PC-3 (cell line): ENCODE data around the gene PDHX. TPM values are rescaled to one million over a fixed set of nuclear protein-coding genes. Genes with fewer than 3 reads are reported as not detected.
"Not testable (repeated sequence)": the region's sequence is repeated elsewhere in the genome, so short reads cannot be mapped to it uniquely, and the experiment has no call there.

Experiments
- ATAC-seq: fragments of 200-7000 bp; cut with Tn5 transposase; 2 replicates; pipeline ENCODE4 v1.9.1; 2020; ENCODE audit warnings: mild to moderate bottlenecking, moderate library complexity
- BruUV-seq: library from RNA; stranded (reverse); fragments of 400-500 nt; replicated peaks from 2 replicates; lab custom pipeline; 2021; lab: Mats Ljungman, UMichigan
- CTCF ChIA-PET: fragments of 300-600 bp; sonication (Branson Sonifier 250); formaldehyde crosslinking; loops from one replicate; lab custom pipeline; 2022; ENCODE audit warnings: antibody characterized with exemption; lab: Charles Lee
- POLR2A ChIA-PET: fragments of 300-600 bp; sonication (Branson Sonifier 250); formaldehyde crosslinking; loops from one replicate; lab custom pipeline; 2022; ENCODE audit warnings: antibody characterized with exemption; ENCODE audit not compliant: unreplicated experiment; lab: Charles Lee
- DNase-seq: peaks from one replicate; pipeline ENCODE4 v3.0.0-alpha.2; 2015
- H2AFZ ChIP-seq: fragments of 300-600 bp; sonication (generic); 2 replicates; pipeline ENCODE4 v1.6.0; 2016; ENCODE audit warnings: antibody characterized with exemption, low read length
- H3F3A ChIP-seq: fragments of 300-600 bp; sonication (generic); one replicate; pipeline ENCODE4 v1.6.0; 2017; ENCODE audit warnings: antibody characterized with exemption, low read length, control low read depth, mild to moderate bottlenecking; ENCODE audit not compliant: unreplicated experiment
- H3K27ac ChIP-seq: fragments of 300-600 bp; sonication (generic); 2 replicates; pipeline ENCODE4 v1.5.1; 2016; ENCODE audit warnings: mild to moderate bottlenecking, low read length
- H3K27me3 ChIP-seq: fragments of 300-600 bp; sonication (generic); 2 replicates; pipeline ENCODE4 v1.6.1; 2016; ENCODE audit warnings: low read length, mixed read lengths
- H3K36me3 ChIP-seq: fragments of 300-600 bp; sonication (generic); 2 replicates; pipeline ENCODE4 v1.6.1; 2016; ENCODE audit warnings: low read depth, mixed run types, low read length, mixed read lengths
- H3K4me1 ChIP-seq: fragments of 300-600 bp; sonication (generic); 2 replicates; pipeline ENCODE4 v1.5.1; 2016; ENCODE audit warnings: low read length; ENCODE audit not compliant: insufficient read depth
- H3K4me2 ChIP-seq: fragments of 300-600 bp; sonication (generic); 2 replicates; pipeline ENCODE4 v1.6.0; 2016; ENCODE audit warnings: low read length
- H3K4me3 ChIP-seq: fragments of 300-600 bp; sonication (generic); 2 replicates; pipeline ENCODE4 v1.5.1; 2016; ENCODE audit warnings: mild to moderate bottlenecking, low read length, mixed read lengths
- H3K79me2 ChIP-seq: fragments of 300-600 bp; sonication (generic); 2 replicates; pipeline ENCODE4 v1.6.1; 2017; ENCODE audit warnings: low read length, mixed read lengths
- H3K9ac ChIP-seq: fragments of 300-600 bp; sonication (generic); 2 replicates; pipeline ENCODE4 v1.6.0; 2016; ENCODE audit warnings: mild to moderate bottlenecking, low read length
- H3K9me2 ChIP-seq: fragments of 300-600 bp; sonication (generic); replicated peaks from 2 replicates; pipeline ENCODE4 v1.6.1; 2016; ENCODE audit warnings: mixed run types, low read length, mixed read lengths
- H3K9me3 ChIP-seq: fragments of 300-600 bp; sonication (generic); 2 replicates; pipeline ENCODE4 v1.6.1; 2016; ENCODE audit warnings: low read length, mixed read lengths
- H4K20me1 ChIP-seq: fragments of 300-600 bp; sonication (generic); 2 replicates; pipeline ENCODE4 v1.6.1; 2016; ENCODE audit warnings: low read length, mixed read lengths
- EZH2 ChIP-seq: fragments of 300-600 bp; sonication (generic); IDR thresholded peaks from one replicate; pipeline ENCODE4 v1.6.1; 2017; ENCODE audit warnings: antibody characterized with exemption, mild to moderate bottlenecking, low read length; ENCODE audit not compliant: unreplicated experiment
- EZH2phosphoT487 ChIP-seq: fragments of 300-600 bp; sonication (generic); IDR thresholded peaks from 2 replicates; pipeline ENCODE4 v1.6.1; 2018; ENCODE audit warnings: mild to moderate bottlenecking, antibody characterized with exemption, low read length, borderline replicate concordance
- intact Hi-C: fragments of 100-400 bp; cut with micrococcal nuclease; formaldehyde crosslinking; loops from 2 replicates; pipeline ENCODE4 v1.9.0; 2023
- total RNA-seq: library from RNA; depleted of rRNA; stranded (reverse); fragments of >200 nt; gene quantifications from 2 replicates; pipeline ENCODE4 v1.2.3, GENCODE V29; 2014
- TF ChIP-seq, protein P1 (sequence below): fragments of 300-600 bp; sonication (generic); conservative IDR thresholded peaks from 2 replicates; pipeline ENCODE4 v1.5.1; 2017; ENCODE audit warnings: antibody characterized with exemption, low read depth, mild to moderate bottlenecking, low read length

PDHX gene
- total RNA-seq, 1 experiment from 2014 or later: 20.3 TPM

DNA sequence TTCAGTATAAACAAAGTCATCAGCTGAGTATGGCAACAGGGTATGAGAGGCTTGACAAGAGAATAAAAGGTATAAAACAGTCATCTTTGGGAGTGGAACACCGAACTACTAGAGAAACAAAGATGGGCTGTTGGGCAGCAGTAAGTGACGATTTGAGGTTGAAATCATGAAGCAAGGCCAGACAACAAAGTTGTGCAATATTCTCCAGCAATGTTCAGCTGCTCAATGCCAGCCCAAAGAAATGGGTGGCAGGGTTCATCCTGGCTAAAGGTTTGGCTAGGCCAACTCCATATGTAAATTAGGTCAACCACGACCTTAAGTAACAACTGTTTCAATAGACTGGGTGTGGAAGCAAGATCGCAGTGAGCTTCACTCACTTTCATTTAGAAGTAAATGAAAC, 6.5 kb upstream of the PDHX start:
- no peak overlapping the region for H3K4me2 ChIP-seq
- POLR2A ChIA-PET: no interaction called here
- no peaks in the 10 kb centered on the region for H3K9me2 ChIP-seq

DNA sequence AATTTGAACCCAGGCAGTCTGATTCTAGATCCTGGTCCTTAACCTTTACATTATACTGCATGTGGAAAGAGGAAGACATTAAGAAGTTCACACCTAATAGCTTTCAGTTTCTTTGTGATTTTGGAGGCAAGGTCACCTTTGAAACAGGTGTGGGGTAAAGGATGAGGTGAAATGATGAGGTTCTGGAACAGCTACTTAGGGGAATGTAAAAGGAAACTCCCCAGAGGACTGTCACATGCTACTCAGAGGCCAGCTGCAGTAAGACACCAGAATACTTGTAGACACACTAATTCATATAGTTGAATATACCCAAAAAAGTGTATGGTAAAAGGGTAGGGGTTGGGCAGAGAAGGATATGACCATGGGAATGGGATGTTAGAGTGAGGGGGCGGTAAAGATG, 5.6 kb upstream of the PDHX start:
- Histone ChIP-seq H3K36me3 (0 out of 2 replicates have a peak, but pooled peaks cover 3% of the 10 kb centered on the region), H3K9ac (no peak overlapping the region), H4K20me1 (no peaks in the 10 kb centered on the region), H3K79me2 (peaks cover 50% of the 10 kb centered on the region), H3K4me2 (no peak overlapping the region), H3K27ac (no peak overlapping the region), H3K9me3 (no peaks in the 10 kb centered on the region), H3K4me3 (no peak overlapping the region), H3F3A (no peaks in the 10 kb centered on the region), H2AFZ (no peak overlapping the region), H3K27me3 (no peaks in the 10 kb centered on the region), H3K4me1 (peaks cover 10% of the 10 kb centered on the region), H3K9me2 (no peaks in the 10 kb centered on the region)
- BruUV-seq: no TSS peak
- ATAC-seq: no peak
- ChIA-PET POLR2A (no interaction called here), CTCF (interaction anchor here (0.6 kb wide), 1 partner anchor 258 kb away, joined by 3 read pairs; no protein-coding TSS in a partner anchor)
- intact Hi-C loops: no loop called here
- TF ChIP-seq, protein P1, sequence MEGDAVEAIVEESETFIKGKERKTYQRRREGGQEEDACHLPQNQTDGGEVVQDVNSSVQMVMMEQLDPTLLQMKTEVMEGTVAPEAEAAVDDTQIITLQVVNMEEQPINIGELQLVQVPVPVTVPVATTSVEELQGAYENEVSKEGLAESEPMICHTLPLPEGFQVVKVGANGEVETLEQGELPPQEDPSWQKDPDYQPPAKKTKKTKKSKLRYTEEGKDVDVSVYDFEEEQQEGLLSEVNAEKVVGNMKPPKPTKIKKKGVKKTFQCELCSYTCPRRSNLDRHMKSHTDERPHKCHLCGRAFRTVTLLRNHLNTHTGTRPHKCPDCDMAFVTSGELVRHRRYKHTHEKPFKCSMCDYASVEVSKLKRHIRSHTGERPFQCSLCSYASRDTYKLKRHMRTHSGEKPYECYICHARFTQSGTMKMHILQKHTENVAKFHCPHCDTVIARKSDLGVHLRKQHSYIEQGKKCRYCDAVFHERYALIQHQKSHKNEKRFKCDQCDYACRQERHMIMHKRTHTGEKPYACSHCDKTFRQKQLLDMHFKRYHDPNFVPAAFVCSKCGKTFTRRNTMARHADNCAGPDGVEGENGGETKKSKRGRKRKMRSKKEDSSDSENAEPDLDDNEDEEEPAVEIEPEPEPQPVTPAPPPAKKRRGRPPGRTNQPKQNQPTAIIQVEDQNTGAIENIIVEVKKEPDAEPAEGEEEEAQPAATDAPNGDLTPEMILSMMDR: no peak
- TF ChIP-seq EZH2phosphoT487 (no peak), EZH2 (no peak)
- no peak for DNase-seq

More for the DNA sequence above, 6.5 kb upstream of the PDHX start:
- no TSS peak for BruUV-seq
- Histone ChIP-seq H3K9ac (no peak overlapping the region), H2AFZ (no peak overlapping the region), H3K9me3 (no peaks in the 10 kb centered on the region), H3K36me3 (0 out of 2 replicates have a peak, but pooled peaks cover 3% of the 10 kb centered on the region), H3F3A (no peaks in the 10 kb centered on the region), H3K27ac (no peak overlapping the region), H3K79me2 (peaks cover 47% of the 10 kb centered on the region), H4K20me1 (no peaks in the 10 kb centered on the region), H3K4me3 (no peak overlapping the region), H3K4me1 (peaks cover 7% of the 10 kb centered on the region), H3K27me3 (no peaks in the 10 kb centered on the region)
- TF ChIP-seq EZH2phosphoT487 (no peak), EZH2 (no peak)
- intact Hi-C loops: no loop called here
- CTCF ChIA-PET: no interaction called here
- DNase-seq: no peak
- no peak for ATAC-seq

DNA sequence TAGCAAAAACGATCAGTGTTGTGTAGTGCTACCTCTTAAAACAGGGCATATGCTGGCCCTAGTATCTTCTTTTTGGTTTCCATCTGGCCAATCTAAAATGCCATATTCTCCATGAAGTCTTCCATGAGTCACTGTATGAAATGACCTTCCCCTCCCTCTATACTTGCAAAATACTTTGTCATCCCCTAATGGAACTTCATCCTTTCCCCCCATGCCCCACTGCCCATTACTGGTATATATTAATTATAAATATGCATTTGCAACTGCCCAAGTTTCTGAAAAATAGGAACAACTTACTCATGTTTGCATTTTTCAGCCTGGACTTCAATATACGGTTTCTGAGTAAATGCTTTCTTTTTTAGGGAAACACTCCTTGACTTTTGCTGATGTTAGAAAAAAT, 4.7 kb upstream of the PDHX start:
- ATAC-seq: no peak
- intact Hi-C loops: no loop called here
- Histone ChIP-seq H3K79me2 (peaks cover 52% of the 10 kb centered on the region), H3K9me3 (no peaks in the 10 kb centered on the region), H3K27me3 (no peaks in the 10 kb centered on the region), H3K4me3 (no peak overlapping the region), H3K4me2 (no peak overlapping the region), H3K4me1 (peaks cover 10% of the 10 kb centered on the region), H4K20me1 (no peaks in the 10 kb centered on the region), H3K9ac (no peak overlapping the region), H2AFZ (no peak overlapping the region), H3K27ac (no peak overlapping the region), H3F3A (no peaks in the 10 kb centered on the region), H3K9me2 (no peaks in the 10 kb centered on the region), H3K36me3 (0 out of 2 replicates have a peak, but pooled peaks cover 3% of the 10 kb centered on the region)
- CTCF ChIA-PET: no interaction called here
- DNase-seq: no peak
- TF ChIP-seq EZH2 (no peak), EZH2phosphoT487 (no peak)
- TF ChIP-seq, protein P1: no peak
- BruUV-seq: no TSS peak
- POLR2A ChIA-PET: no interaction called here

DNA sequence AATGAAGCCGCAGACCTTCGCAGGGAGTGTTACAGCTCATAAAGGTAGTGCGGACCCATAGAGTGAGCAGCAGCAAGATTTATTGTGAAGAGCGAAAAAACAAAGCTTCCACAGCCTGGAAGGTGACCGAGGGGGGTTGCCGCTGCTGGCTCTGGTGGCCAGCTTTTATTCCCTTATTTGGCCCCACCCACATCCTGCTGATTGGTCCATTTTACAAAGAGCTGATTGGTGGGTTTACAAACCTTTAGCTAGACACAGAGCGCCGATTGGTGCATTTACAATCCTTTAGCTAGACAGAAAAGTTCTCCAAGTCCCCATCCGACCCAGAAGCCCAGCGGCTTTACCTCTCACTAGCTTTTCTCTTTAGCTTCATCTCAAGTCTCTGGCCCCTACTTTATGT, 2.9 kb upstream of the PDHX start:
- H3K9me3 ChIP-seq, DNase-seq, POLR2A ChIA-PET, intact Hi-C loops, H4K20me1 ChIP-seq, BruUV-seq, ATAC-seq, H2AFZ ChIP-seq, H3F3A ChIP-seq, H3K4me3 ChIP-seq, H3K27ac ChIP-seq, CTCF ChIA-PET, H3K27me3 ChIP-seq, H3K36me3 ChIP-seq, H3K9me2 ChIP-seq, H3K9ac ChIP-seq, H3K4me2 ChIP-seq: not testable (repeated sequence)
- Histone ChIP-seq H3K79me2 (peaks cover 59% of the 10 kb centered on the region), H3K4me1 (peaks cover 17% of the 10 kb centered on the region)
